AG04449 (cell line): Measurements from ENCODE around the gene RAD51D.

Experiments
- CTCF ChIA-PET: fragments of 350-600 bp; formaldehyde crosslinking; extraction: SDS; loops from one replicate; lab custom pipeline; 2021; ENCODE audit warnings: antibody characterized with exemption; lab: Yijun Ruan, JAX
- POLR2A ChIA-PET: fragments of 400-600, 350-600 bp; formaldehyde crosslinking; extraction: SDS; loops from one replicate; lab custom pipeline; 2020; ENCODE audit warnings: antibody characterized with exemption, inconsistent platforms; lab: Yijun Ruan, JAX
- DNase-seq: peaks from one replicate; pipeline ENCODE4 v3.0.0-alpha.2; 2010; ENCODE audit warnings: low read depth, low spot score
- H3K4me3 ChIP-seq: 2 replicates; pipeline ENCODE4 v1.5.1; 2011; ENCODE audit warnings: low read depth, mild to moderate bottlenecking, control low read depth, low read length
- TF ChIP-seq, protein P1 (sequence below): IDR thresholded peaks from one replicate; pipeline ENCODE4 v1.5.1; 2011; ENCODE audit warnings: mild to moderate bottlenecking, moderate library complexity, low read length, control low read depth, inconsistent platforms; ENCODE audit not compliant: insufficient read depth; ENCODE audit errors: missing control alignments

The RAD51D gene

GRCh38 chr17:35119370-35120165 lies at the start of gene RAD51D:
Gene RAD51D, minus strand, starts transcription at chr17:35119860. Its CDS starts 247 bp downstream, at chr17:35119613.
- TF ChIP-seq, protein P1, sequence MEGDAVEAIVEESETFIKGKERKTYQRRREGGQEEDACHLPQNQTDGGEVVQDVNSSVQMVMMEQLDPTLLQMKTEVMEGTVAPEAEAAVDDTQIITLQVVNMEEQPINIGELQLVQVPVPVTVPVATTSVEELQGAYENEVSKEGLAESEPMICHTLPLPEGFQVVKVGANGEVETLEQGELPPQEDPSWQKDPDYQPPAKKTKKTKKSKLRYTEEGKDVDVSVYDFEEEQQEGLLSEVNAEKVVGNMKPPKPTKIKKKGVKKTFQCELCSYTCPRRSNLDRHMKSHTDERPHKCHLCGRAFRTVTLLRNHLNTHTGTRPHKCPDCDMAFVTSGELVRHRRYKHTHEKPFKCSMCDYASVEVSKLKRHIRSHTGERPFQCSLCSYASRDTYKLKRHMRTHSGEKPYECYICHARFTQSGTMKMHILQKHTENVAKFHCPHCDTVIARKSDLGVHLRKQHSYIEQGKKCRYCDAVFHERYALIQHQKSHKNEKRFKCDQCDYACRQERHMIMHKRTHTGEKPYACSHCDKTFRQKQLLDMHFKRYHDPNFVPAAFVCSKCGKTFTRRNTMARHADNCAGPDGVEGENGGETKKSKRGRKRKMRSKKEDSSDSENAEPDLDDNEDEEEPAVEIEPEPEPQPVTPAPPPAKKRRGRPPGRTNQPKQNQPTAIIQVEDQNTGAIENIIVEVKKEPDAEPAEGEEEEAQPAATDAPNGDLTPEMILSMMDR, result peak; percentile 92
- no peak for DNase-seq
- H3K4me3 ChIP-seq, result peak within 1 kb of the TSS; percentile 83
- ChIA-PET POLR2A (interaction anchor here (1.2 kb wide), 1 partner anchor 30 kb away, joined by 3 read pairs; no protein-coding TSS in a partner anchor), CTCF (interaction anchor here (0.6 to 7.0 kb wide), 39 partner anchors 9 to 752 kb away, joined by 3 to 142 read pairs (median 5); partner anchors contain the start of genes LIG3 and SLFN12L)

- ChIA-PET POLR2A (no interaction called here), CTCF (interaction anchor here (1.2 to 9.3 kb wide), 3 partner anchors 26 to 371 kb away, joined by 4 to 72 read pairs (median 17); partner anchors contain the start of gene SLFN12L)
- no peak overlapping the region for H3K4me3 ChIP-seq
- no peak for DNase-seq
- TF ChIP-seq, protein P1, result no peak
Observed at GRCh38 chr17:35167666-35168065, 48.0 kb upstream of the RAD51D start.

GRCh38 chr17:35167046-35167445 lies 47.4 kb upstream of the RAD51D start:
- ChIA-PET CTCF (interaction anchor here (1.2 to 9.3 kb wide), 3 partner anchors 26 to 371 kb away, joined by 4 to 72 read pairs (median 17); partner anchors contain the start of gene SLFN12L), POLR2A (no interaction called here)
- no peak for DNase-seq
- H3K4me3 ChIP-seq, result no peak overlapping the region
- TF ChIP-seq, protein P1, result no peak

GRCh38 chr17:35166526-35166925 lies 46.9 kb upstream of the RAD51D start:
- DNase-seq, result no peak
- no peak overlapping the region for H3K4me3 ChIP-seq
- ChIA-PET CTCF (interaction anchor here (1.2 to 9.3 kb wide), 3 partner anchors 25 to 372 kb away, joined by 4 to 72 read pairs (median 17); partner anchors contain the start of gene SLFN12L), POLR2A (no interaction called here)
- TF ChIP-seq, protein P1, result no peak

GRCh38 chr17:35164716-35165115 lies 45.1 kb upstream of the RAD51D start:
- CTCF ChIA-PET, result interaction anchor here (1.2 to 9.3 kb wide), 2 partner anchors 369 to 374 kb away, joined by 5 to 72 read pairs; partner anchors contain the start of gene SLFN12L
- DNase-seq, result no peak
- TF ChIP-seq, protein P1, result no peak
- H3K4me3 ChIP-seq, result no peak overlapping the region
- POLR2A ChIA-PET, result no interaction called here

DNA sequence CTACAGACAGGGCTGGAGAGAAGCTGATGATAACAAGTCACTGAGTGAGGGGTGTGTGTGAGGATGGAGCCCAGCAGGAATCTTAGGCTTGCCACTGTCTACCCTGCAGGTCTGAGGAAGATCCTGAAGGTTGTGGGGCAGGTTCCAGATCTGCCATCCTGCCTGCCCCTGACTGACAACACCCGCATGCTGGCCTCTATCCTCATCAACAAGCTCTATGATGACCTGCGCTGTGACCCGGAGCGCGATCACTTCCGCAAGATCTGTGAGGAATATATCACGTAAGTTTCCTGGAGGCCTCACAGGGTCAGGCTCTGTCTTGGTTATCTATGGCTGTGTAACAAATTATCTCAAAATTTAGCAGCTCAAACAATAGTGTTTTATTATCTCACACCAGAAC lies 44.2 kb upstream of the RAD51D start:
- TF ChIP-seq, protein P1, result no peak
- DNase-seq, result no peak
- ChIA-PET CTCF (interaction anchor here (1.2 to 9.3 kb wide), 2 partner anchors 370 to 375 kb away, joined by 5 to 72 read pairs; partner anchors contain the start of gene SLFN12L), POLR2A (no interaction called here)
- H3K4me3 ChIP-seq, result no peak overlapping the region
